ENCODE measurements around the gene NPFF.

DNA sequence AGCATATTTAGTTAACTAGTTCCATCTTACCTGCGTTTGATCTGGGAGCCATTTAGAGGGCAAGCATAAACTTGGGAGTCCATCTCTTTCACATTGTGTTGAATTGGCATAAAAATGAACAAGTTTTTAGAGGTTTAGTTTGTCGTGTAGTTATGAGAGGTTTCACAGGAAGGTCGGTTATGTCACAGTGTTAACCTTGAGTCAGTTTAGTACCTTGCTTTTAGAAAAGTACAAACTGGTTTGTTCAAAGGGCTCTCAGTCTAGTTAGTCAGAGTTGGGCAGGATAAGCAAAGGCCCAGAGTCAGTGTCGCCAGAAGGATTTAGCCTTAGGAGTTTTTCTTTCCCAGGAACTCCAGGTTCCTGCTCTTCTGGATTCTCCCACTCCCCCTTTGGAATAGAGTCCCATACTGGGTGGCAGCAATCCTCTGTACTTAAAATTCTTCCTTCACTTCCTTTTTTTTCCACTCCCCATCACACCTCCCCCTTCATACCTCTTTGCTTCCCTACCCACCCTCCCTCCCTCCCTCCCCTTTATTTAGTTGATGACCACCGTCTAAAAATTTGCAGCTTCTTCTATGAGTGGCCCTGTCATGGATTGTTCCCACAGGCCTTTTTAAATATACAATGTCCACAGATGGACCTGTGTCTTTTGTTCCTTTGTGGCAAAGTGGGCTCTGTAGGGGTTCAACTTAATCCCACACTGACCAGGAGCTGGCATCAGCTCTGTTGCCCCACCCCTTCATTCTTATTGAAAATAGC lies 43.3 kb downstream of the NPFF start:
- TF ChIP-seq CTCF (conservative IDR thresholded peaks at IDR 0.05): no peak
- TF ChIP-seq EZH2 (IDR thresholded peaks at IDR 0.05; ENCODE audit: low read depth): no peak

Data from PC-9 (cell line).